Gastroesophageal sphincter (tissue), 4 donors: Measurements from ENCODE around the gene DOK6. TPM values are rescaled to one million over a fixed set of nuclear protein-coding genes. Genes with fewer than 3 reads are reported as not detected.

ENCODE experiments used
- ATAC-seq: fragments of 150-250 bp; one replicate; pipeline ENCODE4 v1.9.1; 2016; ENCODE audit warnings: mild to moderate bottlenecking, moderate library complexity
- H3K27ac ChIP-seq, 4 donors: fragments of 200-600 bp; sonication (generic) in 3 of 4; 1 replicate in 3 of 4; 2 replicates in 1 of 4; pipeline ENCODE4 v1.5.1; 2016 to 2019
- H3K27me3 ChIP-seq: fragments of 200-600 bp; sonication (generic); one replicate; pipeline ENCODE4 v1.5.1; 2019
- H3K36me3 ChIP-seq, 2 donors: fragments of 200-600 bp; sonication (generic); one replicate each; pipeline ENCODE4 v1.5.1; 2019; ENCODE audit warnings: control low read depth in 1 of 2
- H3K4me1 ChIP-seq, 3 donors: fragments of 200-600 bp; sonication (generic); 1 replicate in 2 of 3; 2 replicates in 1 of 3; pipeline ENCODE4 v1.5.1; 2016 to 2019; ENCODE audit warnings: control low read depth in 2 of 3
- H3K4me3 ChIP-seq, 2 donors: fragments of 200-600 bp; sonication (generic); one replicate each; pipeline ENCODE4 v1.5.1; 2019; ENCODE audit warnings: mild to moderate bottlenecking in 1 of 2, moderate library complexity in 1 of 2
- H3K9me3 ChIP-seq, 3 donors: fragments of 200-600 bp; sonication (generic); one replicate each; pipeline ENCODE4 v1.5.1; 2017 to 2019; ENCODE audit warnings: control low read depth in 2 of 3
- CTCF ChIP-seq, 4 experiments: fragments of 200-600 bp in 2 of 4; fragments of 450-650 bp in 2 of 4; sonication (generic) in 1 of 4; IDR thresholded peaks; one replicate each; pipeline ENCODE4 v1.5.1; 2017 to 2019; ENCODE audit warnings: antibody characterized with exemption in 4 of 4, mild to moderate bottlenecking in 2 of 4, moderate library complexity in 2 of 4
- EP300 ChIP-seq: sonication (generic); formaldehyde crosslinking; IDR thresholded peaks from one replicate; pipeline ENCODE4 v1.6.1; 2017; ENCODE audit warnings: antibody characterized with exemption, mild to moderate bottlenecking
- POLR2A ChIP-seq, 2 donors: fragments of 450-650 bp; IDR thresholded peaks; one replicate each; pipeline ENCODE4 v1.6.1; 2017; ENCODE audit warnings: antibody characterized with exemption in 2 of 2, mild to moderate bottlenecking in 2 of 2, moderate library complexity in 1 of 2
- POLR2AphosphoS5 ChIP-seq: sonication (generic); formaldehyde crosslinking; IDR thresholded peaks from one replicate; pipeline ENCODE4 v1.6.1; 2017; ENCODE audit warnings: antibody characterized with exemption
- WGBS, 2 donors: methylation state at CpG; one replicate each; pipeline ENCODE4 v1.1.5; 2018; ENCODE audit warnings: low coverage in 1 of 2; 5-methylcytosine and 5-hydroxymethylcytosine counted together
- total RNA-seq, 4 donors: library from RNA; depleted of rRNA; stranded (reverse); fragments of >200 nt; gene quantifications; one replicate each; pipeline ENCODE4 v1.1.0, GENCODE V29; 2016

The DOK6 gene
- total RNA-seq, 4 donors from 2014 or later, result 0.62 to 3.4 (median 2.7) TPM

GRCh38 chr18:69786427-69786826 lies 385.7 kb downstream of the DOK6 start:
- no peak overlapping the region for H3K4me3 ChIP-seq
- 43 to 75% methylated on average over 1 of the region's 1 CpG for WGBS, 2 donors
- no peaks in the 10 kb centered on the region for H3K9me3 ChIP-seq
- no peaks in the 10 kb centered on the region for H3K4me1 ChIP-seq
- H3K36me3 ChIP-seq, result no peaks in the 10 kb centered on the region
- no peak for ATAC-seq
- H3K27ac ChIP-seq, result no peak overlapping the region
- TF ChIP-seq POLR2AphosphoS5, result no peak
- TF ChIP-seq EP300, result no peak
- TF ChIP-seq CTCF (IDR thresholded peaks at IDR 0.05), result no peak
- no peak for TF ChIP-seq POLR2A (IDR thresholded peaks at IDR 0.05)
- H3K27me3 ChIP-seq, result no peaks in the 10 kb centered on the region

- no peak for ATAC-seq
- H3K4me3 ChIP-seq, result no peak overlapping the region
Measured at GRCh38 chr18:69787825-69788547, 387.3 kb downstream of the DOK6 start.

GRCh38 chr18:69789794-69790193 lies 389.1 kb downstream of the DOK6 start:
- no peak for ATAC-seq
- Histone ChIP-seq H3K9me3 (no peaks in the 10 kb centered on the region), H3K27ac (no peak overlapping the region), H3K27me3 (no peaks in the 10 kb centered on the region), H3K36me3 (no peaks in the 10 kb centered on the region), H3K4me1 (no peaks in the 10 kb centered on the region), H3K4me3 (no peak overlapping the region)
- 36 to 40% methylated on average over 1 of the region's 1 CpG for WGBS, 2 donors
- TF ChIP-seq CTCF (IDR thresholded peaks at IDR 0.05), result no peak
- TF ChIP-seq POLR2AphosphoS5, result no peak
- TF ChIP-seq EP300, result no peak
- TF ChIP-seq POLR2A (IDR thresholded peaks at IDR 0.05), result no peak

More at GRCh38 chr18:69787825-69788547, 387.3 kb downstream of the DOK6 start:
- Histone ChIP-seq H3K4me1 (no peaks in the 10 kb centered on the region), H3K27me3 (no peaks in the 10 kb centered on the region), H3K9me3 (no peaks in the 10 kb centered on the region), H3K27ac (peak overlapping the region in 1 of 4 donors; percentile 2), H3K36me3 (no peaks in the 10 kb centered on the region)
- 55 to 66% methylated on average over 4 of the region's 4 CpGs for WGBS, 2 donors
- TF ChIP-seq POLR2AphosphoS5, result no peak
- TF ChIP-seq EP300, result no peak
- no peak for TF ChIP-seq POLR2A (IDR thresholded peaks at IDR 0.05)
- no peak for TF ChIP-seq CTCF (IDR thresholded peaks at IDR 0.05)

- Histone ChIP-seq H3K27me3 (no peaks in the 10 kb centered on the region), H3K36me3 (no peaks in the 10 kb centered on the region), H3K9me3 (no peaks in the 10 kb centered on the region), H3K27ac (no peak overlapping the region), H3K4me1 (no peaks in the 10 kb centered on the region), H3K4me3 (no peak overlapping the region)
- TF ChIP-seq CTCF (IDR thresholded peaks at IDR 0.05) (no peak), POLR2AphosphoS5 (no peak), EP300 (no peak), POLR2A (IDR thresholded peaks at IDR 0.05) (no peak)
- ATAC-seq, result no peak
Measured at GRCh38 chr18:69790649-69791048, 390.0 kb downstream of the DOK6 start.

GRCh38 chr18:69795791-69796190 lies 395.1 kb downstream of the DOK6 start:
- Histone ChIP-seq H3K27me3 (no peaks in the 10 kb centered on the region), H3K9me3 (no peaks in the 10 kb centered on the region), H3K4me1 (no peaks in the 10 kb centered on the region), H3K36me3 (no peaks in the 10 kb centered on the region), H3K4me3 (no peak overlapping the region), H3K27ac (no peak overlapping the region)
- TF ChIP-seq POLR2A (IDR thresholded peaks at IDR 0.05) (no peak), CTCF (IDR thresholded peaks at IDR 0.05) (no peak), POLR2AphosphoS5 (no peak), EP300 (no peak)
- WGBS, 2 donors, result 49 to 65% methylated on average over 4 to 5 of the region's 5 CpGs
- no peak for ATAC-seq
